Hepatocyte (in vitro differentiated cells): ENCODE results near the gene RIC8B.

ENCODE experiments used
- EZH2 ChIP-seq: fragments of 200-600 bp; sonication (generic); IDR thresholded peaks from 2 replicates; pipeline ENCODE4 v1.6.1; 2016; ENCODE audit warnings: antibody characterized with exemption, mild to moderate bottlenecking, borderline replicate concordance
- EZH2phosphoT487 ChIP-seq: fragments of 200-600 bp; sonication (generic); IDR thresholded peaks from one replicate; pipeline ENCODE4 v1.6.1; 2018; ENCODE audit warnings: antibody characterized with exemption, mild to moderate bottlenecking, low read depth, moderate library complexity; ENCODE audit not compliant: unreplicated experiment, severe bottlenecking
- TF ChIP-seq, protein P1 (sequence below): fragments of 200-600 bp; sonication (generic); IDR thresholded peaks from 2 replicates; pipeline ENCODE4 v1.5.1; 2016; ENCODE audit warnings: antibody characterized with exemption, mild to moderate bottlenecking; ENCODE audit not compliant: poor library complexity

DNA sequence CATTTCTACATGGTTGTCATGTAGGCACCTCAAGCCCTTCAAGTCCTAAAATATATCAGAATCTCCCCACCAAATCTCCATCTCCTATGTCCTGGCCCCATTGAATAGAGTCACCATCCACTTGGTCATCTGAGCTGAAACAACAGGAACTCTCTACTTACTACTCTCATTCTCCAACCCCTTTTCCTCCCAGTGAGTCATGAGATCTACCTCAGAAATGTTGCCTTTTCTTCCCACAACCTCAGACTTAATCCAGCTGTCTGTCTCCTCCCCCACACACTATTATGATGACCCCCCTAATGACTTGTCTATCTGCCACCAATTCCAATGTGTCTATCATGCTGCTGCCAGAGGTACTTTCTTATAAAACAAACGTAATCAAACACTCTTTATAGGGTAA, 108.9 kb downstream of the RIC8B start:
- TF ChIP-seq, protein P1, sequence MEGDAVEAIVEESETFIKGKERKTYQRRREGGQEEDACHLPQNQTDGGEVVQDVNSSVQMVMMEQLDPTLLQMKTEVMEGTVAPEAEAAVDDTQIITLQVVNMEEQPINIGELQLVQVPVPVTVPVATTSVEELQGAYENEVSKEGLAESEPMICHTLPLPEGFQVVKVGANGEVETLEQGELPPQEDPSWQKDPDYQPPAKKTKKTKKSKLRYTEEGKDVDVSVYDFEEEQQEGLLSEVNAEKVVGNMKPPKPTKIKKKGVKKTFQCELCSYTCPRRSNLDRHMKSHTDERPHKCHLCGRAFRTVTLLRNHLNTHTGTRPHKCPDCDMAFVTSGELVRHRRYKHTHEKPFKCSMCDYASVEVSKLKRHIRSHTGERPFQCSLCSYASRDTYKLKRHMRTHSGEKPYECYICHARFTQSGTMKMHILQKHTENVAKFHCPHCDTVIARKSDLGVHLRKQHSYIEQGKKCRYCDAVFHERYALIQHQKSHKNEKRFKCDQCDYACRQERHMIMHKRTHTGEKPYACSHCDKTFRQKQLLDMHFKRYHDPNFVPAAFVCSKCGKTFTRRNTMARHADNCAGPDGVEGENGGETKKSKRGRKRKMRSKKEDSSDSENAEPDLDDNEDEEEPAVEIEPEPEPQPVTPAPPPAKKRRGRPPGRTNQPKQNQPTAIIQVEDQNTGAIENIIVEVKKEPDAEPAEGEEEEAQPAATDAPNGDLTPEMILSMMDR, result no peak
- TF ChIP-seq EZH2phosphoT487 (no peak), EZH2 (no peak)
